Fibroblast of skin of right biceps (primary cell): Measurements from ENCODE around the gene SPATA32.
"Not testable (repeated sequence)": the region's sequence is repeated elsewhere in the genome, so short reads cannot be mapped to it uniquely, and the experiment has no call there.

ENCODE experiments used
- DNase-seq: peaks from one replicate; pipeline ENCODE4 v3.0.0-alpha.2; 2013

SPATA32 gene, protein sequence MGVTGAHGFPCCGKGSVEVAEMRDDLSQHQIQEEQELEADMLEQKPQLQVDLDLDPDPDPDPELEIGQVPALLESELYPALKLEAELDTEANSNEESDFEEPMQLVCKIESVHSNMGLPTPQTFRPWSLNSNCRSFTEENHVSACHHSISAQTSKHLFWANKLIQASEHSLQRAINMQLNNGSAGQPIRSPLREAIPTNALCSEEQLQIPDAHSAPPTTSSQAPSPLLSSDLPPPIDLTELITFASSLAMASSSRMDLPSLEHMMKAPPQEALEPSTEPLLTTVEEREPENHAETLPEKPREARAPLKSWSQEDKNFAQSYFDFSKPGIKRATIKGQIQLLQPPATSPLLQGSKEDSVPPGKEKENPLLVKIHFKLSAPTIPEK

DNA sequence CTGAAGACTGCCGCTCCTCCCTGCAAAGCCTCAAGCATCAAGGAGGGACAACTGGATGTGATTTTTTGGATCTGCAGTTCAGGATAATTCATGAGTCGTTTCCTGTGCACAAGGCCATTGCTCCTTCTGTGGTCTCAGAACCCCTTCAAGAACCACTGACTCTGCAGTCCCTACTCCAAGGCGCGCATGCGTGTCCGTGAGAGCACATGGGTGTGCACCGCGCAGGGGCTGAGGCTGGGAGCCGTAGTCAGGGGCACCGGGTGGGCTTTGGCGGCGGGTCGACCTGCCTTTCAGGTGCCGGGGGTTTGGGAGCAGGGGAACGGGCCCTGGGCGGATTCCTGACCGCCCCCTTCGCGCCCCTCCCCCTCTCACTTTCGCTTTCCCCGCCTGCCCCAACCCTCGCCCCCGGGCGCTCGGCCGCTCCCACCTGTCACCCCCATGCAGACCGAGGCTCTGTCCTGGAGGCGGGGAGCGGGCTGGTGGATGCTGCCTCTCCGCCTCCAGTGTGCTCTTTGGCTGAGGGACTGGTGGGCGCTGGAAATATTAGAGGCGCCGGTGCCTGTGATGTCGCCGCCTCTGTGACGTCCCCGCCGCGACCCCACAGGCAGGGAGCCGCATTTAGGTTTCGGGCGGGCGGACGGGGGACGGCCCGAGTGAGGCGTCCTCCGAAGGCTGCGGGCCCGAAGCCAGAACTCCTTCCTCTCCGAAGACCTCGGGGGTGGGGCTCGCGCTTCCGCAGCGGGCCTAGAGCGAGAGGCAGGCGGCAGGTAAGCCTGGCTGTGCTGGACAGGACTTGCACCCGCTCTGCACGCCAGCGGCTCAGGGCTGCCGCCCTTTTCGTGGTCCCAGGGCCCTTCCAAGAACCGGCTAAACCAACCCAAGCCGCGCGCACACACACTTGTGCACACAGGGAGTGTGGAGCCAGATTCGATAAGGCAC, at the start of gene SPATA32:
Gene SPATA32, minus strand, starts transcription at position 518 of the 939 bp plus-strand sequence. Its CDS starts 78 bp downstream, at position 440.
- DNase-seq, result peak; percentile 55

DNA sequence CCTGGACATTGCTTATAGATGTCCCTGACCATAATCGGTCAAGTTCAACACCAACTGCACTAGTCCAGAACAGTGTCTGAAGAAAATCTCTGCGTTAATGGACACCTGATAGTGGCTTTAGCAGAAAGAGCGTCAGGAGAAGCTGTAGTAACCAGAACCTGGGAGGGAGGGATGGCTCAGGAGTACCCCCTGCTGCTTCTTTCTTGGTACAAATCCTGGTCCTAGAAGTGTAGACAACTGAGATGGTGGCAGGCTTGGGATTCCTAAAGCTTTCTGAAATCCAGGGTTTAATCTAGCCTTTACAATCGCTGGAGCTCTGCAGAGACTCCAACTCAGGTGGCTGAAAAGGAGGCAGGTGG, 49.5 kb upstream of the SPATA32 start:
- DNase-seq, result no peak

DNA sequence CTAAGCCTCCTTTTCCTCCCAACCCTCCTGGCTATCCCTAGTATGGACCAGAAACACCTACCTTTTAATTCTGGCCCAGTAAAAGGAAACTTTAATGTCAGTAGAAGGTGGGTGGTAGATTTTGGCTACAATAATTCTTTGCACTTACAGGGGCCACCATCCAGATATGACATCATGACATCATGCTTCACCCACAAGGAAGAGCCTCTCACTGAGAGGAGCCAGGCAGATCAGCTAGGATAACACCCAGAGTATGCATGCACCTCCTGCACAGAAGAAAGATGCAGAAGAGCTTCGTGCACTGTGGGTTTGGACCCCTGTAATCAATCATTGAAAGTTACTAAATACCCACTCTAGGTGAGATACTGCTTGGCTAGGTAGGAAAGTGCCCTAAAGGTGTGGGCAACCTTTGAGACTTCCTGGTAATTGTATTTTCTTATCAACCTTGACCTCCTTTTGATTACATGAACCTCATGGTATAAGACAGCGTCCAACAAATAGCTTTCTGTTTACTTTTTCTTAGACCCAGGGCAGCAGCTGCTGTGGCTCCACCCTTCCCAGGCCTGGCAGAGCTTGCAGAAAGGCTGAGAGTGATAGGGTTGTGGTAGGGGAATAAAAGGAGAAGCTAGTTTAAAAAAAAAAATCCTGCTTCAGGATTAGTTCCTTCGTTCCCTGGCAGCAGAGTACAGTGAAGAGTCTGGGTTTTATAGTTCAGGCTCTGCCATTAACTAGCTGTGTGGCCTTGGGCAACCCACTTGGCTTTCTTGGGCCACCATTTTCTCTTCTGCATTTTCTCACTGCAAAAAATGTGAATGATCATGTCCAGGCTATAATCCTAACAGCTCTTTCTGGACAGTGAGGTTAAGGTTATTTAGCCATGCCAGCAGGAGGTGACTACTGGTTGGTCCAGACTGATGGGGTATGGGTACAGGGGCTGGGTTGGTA, 48.8 kb upstream of the SPATA32 start:
- DNase-seq, result no peak

DNA sequence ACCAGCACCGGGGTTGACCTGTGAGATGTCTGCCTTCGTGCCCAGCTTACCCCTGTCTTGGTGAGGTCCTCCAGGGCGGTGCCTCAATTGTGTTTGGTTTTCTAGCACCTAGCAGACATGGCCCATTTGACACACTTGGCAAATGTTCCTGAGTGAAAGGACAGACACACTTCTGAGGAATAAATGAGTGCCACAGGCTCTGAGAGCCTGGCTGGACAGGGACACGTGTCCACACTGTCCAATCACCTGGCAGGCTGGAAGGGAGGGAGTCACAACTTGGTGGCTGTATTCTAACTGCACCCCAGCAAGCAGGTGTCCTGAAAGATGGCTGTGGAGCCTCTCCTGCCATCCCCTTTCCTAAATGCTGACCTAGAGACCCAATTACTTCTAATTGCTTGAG, 47.5 kb upstream of the SPATA32 start:
- no peak for DNase-seq

DNA sequence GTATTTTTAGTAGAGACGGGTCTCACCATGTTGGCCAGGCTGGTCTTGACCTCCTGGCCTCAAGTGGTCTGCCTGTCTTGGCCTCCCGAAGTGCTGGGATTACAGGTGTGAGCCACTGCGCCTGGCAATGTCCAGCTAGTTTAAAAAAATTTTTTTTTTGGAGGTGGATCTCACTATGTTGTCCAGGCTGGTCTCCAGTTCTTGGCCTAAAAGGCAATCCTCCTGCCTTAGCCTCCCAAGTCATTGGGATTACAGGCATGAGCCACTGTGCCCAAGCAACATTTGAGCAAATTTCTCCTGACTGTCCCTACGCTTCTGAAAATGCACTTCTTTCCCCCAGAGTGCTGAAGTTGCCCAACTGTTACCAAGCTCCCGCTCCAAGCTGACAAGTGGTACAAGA, 46.9 kb upstream of the SPATA32 start:
- DNase-seq, result no peak

DNA sequence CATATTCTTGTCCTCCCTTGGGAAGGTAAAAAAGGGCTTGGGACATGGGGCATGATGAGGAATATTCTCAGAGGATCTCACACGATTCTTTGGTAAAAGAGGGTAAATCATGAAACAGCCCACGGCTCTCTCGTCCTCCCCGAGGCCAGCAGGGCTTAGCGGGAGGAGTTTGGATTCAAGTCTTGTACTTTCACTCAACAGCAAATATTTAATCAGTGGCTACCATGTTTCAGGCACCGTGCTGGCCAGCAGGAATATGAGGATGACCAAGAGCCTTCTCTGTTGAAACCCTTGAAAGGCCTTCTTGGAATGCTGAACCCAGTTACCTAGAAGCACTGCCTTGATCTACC, 46.1 kb upstream of the SPATA32 start:
- no peak for DNase-seq

DNA sequence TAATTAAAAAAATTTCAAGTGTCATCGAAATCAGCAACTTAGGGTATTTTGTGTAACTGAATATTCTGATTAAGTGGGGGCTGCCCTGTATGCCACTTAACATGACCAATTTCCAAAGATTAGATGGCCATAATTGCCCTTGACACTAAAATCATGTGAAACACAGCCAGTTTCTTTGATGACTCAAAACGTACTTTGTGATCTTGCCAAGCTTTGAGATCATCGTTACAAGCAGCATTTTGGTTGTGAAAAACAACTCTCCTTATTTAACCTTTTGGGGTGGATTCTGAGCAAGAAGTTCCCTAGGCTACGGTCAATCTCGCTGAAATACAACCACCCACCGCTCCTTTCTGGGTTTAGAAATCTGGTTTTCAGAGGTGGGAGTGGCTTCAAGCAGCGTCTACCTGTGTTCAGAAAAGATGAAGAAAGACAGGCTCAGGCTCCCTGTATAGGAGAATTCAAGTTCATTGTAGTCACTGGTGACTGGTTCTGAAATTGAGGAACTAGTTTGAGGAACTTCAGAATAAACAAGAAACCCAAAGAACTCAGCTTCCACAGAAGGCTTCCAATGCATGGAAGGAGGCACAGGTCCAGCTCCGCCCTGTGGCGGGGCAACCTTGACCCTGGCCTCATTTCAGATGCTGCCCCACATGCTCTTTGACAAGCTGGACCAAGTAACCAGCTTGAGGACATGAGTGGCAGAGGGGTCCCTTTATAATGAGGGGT, 45.6 kb upstream of the SPATA32 start:
- peak; percentile 86 for DNase-seq

DNA sequence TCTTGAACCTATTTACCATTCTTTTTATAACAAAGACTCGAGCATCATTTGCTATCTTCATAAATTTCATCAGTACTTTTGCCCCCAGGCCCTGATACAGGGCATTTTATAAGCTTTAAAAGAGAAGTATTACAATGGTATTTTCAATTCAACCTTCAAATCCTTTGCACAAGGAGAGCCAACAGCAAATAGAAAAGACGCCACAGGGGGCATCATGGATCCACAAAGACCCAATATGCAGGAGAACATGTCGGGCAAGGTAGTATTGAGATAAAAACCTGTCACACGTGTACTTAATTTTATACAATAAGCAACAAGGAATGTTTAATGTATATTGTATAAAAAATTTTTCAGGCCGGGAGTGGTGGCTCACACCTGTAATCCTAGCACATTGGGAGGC, 44.7 kb upstream of the SPATA32 start:
- no peak for DNase-seq

DNA sequence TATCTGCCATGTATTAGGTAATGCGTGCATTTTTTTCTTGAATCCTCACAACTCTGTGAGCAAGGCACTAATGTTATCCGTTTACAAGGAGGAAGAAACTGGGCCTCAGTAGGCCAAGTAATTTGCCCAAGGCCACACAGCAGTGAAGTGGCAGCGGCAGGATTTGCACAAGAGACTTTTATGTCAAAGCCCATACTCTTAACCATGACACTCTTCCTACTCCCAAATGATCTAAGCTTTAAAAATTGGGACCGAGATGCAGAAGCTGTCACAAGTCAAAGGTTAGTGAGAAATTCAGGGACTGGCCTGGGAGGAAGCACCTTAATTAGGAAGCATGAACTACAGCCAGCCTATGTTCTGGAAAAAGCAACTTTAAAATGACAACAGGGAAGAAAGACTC, 44.2 kb upstream of the SPATA32 start:
- no peak for DNase-seq

DNA sequence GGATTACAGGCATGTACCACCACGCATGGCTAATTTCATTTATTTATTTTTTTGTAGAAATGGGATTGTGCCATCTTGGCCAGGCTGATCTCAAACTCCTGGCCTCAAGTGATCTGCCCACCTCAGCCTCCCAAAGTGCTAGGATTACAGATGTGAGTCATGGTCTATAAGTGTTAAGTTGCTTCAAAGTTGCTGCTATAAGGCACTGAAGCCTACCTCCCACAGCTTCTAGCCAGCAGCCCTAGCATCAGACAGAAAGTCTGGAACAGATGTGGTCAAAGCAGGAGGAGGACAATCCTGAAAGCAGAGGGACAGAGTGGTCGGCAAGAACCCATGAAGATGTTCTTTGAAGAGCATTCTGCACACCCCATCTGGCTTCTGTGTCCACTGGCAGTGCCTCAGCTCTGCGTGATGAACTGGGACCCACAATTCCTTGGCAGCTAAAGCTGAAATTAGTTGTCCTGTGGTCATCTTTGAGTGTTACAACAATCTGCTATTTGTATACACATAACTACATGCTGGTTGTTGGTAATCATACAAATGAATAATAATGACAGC, 43.7 kb upstream of the SPATA32 start:
- peak; percentile 67 for DNase-seq

DNA sequence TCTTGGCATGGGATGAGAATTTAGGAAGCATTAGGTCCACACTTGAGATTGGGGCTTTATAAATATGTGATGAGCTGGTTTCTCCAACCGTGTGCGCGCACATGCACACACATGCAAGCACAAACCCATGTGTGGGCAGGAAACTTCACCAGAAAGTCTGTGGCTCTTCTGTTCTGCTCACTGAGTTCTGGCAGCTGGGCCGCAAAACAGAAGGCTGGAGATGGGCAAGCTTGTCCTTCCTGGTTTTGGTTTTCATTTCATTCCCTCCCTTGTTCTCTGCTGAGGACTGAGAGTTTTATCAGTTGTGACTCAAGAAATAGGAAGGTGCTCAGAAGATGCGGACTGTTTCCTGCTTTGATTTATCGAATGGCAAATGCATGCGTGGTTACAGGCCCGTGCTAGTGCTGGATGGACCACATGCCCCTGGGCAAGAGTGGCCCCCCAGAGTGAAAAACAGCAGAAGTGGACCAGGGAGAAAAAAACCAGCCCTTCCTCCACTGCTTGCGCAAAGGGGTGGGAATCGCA, 40.8 kb upstream of the SPATA32 start:
- peak; percentile 61 for DNase-seq

DNA sequence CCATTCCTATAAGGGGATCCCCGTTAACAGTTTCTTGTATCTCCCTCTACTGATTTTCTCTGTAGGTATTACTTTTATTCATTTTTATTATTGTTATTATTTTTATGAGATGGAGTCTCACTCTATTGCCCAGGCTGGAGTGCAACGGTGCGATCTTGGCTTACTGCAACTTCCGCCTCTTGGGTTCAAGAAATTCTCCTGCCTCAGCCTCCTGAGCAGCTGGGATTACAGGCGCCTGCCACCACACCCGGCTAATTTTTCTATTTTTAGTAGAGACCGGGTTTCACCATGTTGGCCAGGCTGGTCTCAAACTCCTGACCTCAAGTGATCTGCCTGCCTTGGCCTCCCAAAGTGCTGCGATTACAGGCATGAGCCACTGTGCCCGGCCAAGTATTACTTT, 40.3 kb upstream of the SPATA32 start:
- not testable (repeated sequence) for DNase-seq

DNA sequence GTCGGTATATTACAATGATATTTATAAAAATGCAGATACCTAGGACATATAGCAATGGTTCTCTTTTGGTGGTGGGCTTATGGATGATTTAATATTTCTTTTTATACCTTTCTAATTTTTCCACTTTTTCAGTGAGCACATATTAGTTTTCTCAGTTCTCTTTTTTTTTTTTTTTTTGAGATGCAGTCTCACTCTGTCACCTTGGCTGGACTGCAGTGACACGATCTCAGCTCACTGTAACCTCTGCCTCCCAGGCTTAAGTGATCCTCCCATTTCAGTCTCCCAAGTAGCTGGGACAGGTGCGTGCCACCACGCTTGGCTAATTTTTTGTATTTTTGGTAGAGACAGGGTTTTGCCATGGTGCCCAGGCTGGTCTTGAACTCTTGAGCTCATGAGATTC, 39.8 kb upstream of the SPATA32 start:
- DNase-seq, result no peak

DNA sequence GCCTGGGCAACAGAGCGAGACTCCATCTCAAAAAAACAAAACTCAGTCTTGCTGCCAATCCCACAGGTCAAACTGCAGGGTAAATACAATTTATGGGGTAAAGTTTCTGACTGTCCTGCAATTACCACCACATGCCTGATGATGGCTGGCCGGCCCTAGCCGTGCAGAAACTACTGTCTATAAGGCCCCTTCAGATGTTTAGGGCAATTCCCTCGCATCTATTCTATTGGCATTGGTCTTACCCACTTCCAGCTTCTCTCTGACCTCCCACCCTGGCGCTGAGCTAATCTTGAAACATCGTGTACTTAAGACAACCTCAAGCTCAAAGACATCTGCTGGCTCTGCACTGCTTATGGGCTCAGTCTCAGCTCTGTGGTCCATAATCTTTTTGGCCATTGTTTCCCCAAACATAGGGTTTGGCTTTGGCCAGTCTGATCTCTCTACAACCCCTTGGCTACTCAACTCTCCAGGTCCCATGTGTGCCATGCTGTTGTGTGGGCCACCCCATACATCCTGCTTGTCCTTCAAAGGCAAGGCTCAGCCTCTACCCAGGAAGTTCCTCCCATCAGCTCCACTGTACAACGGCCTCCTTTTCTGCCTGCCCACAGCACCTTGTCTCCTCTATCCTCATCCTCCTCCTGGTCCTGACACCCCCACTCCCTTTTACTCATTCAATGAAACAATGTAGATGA, 38.3 kb upstream of the SPATA32 start:
- no peak for DNase-seq

DNA sequence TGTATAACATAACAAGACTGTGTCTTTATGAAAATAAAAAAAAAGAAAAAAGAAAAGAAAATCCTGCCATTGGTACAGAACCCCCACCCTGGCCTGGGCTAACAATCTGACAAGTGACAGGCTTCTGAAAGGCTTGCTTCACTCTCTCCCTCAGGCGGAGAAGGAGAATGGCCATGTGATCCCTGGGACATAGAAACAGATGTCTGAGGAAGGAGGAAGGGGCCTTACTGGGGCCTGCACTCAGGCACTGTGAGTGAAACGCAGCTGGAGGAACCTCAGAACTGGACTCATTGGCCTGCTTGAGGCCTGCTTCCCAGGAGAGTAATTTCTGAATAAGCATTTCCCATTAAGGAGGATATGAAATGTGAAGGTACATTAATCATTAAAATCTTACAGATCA, 37.5 kb upstream of the SPATA32 start:
- no peak for DNase-seq

DNA sequence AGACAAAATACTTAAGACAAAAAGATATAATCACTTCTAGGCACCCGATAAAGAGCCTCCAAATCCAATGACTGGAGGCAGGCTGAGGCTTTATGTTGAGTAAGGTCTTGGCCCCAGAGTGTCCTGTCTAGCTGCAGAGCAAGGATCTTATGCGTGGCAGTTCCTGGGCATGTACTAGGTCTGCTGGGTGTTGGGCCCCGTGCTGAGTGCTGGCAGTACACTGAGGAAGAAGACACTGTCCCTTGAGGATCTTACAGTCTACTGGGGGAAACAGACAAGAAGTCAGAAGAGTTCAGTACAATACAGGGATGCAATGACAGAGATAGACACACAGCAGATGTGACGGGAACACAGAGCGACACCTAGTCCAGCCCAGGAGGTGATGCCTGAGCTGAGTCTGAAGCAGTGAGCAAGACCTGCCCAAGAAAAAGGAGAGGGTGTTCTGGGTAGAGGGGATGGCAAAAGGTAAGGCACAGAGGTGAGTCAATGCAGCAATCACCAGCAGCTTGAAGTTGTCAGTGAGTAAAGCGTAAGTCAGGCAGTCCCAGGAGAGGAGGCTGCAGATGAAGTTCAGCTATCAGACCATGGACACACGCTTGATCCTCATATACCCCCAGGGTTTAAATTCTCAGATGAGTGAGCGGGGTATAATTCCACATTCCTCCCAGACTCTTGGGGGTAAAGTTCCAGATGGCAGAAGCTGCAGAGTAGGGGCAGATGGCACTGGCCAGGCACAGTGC, 36.8 kb upstream of the SPATA32 start:
- DNase-seq, result no peak

DNA sequence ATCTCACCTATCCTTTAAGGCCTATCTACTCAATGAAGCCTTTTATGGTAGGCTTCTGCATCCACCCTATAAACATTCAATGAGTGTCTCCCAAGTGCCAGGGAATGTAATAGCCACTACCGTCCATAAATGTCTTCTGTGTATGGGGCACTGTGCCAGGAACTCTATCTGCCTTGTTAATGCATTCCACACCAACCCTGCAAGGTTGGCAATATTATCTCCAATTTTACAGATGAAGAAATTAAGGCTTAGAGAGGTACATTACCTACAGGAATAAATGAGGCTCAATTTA, 34.9 kb upstream of the SPATA32 start:
- no peak for DNase-seq

DNA sequence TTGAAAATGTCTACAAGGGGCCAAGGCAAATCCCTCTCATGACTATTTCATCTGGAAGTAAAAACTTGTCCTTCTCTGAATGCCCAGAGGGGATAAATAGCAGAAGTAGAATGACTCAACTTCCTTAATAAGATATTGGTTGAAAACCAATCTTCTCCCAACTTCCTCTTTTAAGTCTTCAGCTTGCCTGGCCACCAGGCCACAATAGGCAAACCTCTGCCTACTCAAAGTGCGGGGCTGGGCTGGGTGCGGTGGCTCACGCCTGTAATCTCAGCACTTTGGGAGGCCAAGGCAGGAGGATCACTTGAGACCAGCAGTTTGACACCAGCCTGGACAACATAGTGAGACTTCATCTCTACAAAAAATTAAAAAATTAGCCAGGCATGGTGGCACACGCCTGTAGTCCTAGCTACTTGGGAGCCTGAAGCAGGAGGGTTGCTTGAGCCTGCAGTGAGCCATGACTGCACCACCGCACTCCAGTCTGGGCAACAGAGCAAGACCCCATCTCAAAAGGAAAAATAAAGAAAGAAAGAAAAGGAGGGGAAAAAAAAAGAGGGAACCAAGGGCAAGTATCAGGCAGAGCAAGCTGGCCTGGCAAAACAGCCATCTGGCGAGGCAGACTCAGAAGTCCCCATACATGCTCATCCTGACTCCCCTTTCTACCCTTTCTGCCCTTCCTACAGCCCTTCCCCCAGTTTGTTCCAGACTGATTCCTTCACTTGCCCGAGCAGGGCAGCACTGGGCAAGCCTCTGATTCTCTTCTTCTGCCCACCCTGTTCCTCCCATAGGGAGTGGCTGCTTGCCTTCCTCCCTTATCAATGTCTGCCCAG, 34.3 kb upstream of the SPATA32 start:
- DNase-seq, result peak; percentile 64

DNA sequence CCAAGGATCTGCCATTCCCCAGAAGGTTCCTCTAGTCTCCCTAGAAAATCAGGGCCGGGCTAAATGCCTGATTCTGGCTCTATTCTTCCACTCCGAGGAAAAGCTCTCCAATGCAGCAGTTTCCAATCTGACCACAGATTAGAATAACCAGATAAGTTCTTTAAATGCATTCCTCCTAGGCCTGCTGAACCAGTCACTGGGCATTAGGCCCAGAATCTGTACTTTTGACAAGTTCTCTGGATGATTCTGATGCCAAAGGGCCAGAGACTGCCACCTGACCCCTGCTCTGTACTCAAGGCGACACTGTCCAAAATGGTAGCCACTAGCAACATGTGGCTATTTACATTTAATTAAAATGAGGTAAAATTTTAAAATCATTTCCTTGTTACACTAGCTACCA, 32.6 kb upstream of the SPATA32 start:
- DNase-seq, result peak; percentile 81
